DMS153 (cell line): ENCODE results near the gene PTK6.

Experiments
- DNase-seq: peaks from one replicate; lab custom pipeline; 2025; lab: John Stamatoyannopoulos, UW

Gene PTK6

DNA sequence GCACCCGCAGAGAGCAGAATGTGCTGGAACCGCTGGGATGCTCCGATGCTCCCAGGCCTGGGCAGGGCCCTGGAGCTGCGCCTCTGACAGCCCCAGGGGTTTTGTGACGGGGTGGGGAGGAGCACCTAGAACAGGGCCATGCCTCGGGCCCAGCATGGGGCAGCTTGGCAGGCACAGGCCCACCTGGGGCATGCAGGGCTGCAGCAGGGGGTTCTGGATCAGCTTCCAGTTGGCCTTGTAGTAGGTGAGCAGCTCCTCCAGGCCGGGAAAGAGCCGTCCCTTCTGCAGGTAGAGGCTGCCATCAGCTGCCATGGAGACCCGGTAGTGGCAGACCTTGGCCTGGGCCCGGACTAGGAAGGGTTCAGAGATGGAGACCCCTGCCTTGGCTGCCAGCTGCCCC, 6.0 kb upstream of the PTK6 start:
- DNase-seq, result no peak

- no peak for DNase-seq
Measured at GRCh38 chr20:63542696-63543095, 5.5 kb upstream of the PTK6 start.

DNA sequence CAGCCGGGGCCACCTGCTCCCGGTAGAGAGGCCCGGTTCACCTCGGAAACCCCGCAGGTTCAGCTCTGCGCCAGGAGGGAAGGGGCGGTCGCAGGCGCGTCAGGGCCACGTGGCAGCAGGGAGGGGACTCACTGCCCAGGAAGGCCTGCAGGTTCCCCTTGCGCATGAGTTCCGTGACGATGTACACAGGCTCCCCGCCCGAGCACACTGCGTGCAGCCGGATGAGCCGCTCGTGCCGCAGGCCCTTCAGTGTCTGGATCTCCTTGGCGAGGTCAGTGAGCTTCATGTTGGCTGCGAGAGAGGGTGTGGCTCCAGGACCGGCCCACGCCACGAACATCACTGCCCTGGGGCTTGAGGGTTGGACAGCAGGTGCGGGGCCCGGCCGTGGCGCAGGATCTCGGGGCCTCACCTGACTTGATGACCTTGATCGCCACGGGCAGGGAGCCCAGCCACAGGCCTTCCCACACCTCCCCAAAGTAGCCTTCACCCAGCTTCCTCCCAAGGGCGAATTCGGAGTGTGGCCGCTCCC, 4.9 kb upstream of the PTK6 start:
- peak; percentile 66 for DNase-seq

GRCh38 chr20:63541371-63541770, 4.2 kb upstream of the PTK6 start:
- DNase-seq, result no peak

- no peak for DNase-seq
Measured at GRCh38 chr20:63540417-63541186, 3.4 kb upstream of the PTK6 start.

GRCh38 chr20:63539441-63540370, 2.5 kb upstream of the PTK6 start:
- no peak for DNase-seq

DNA sequence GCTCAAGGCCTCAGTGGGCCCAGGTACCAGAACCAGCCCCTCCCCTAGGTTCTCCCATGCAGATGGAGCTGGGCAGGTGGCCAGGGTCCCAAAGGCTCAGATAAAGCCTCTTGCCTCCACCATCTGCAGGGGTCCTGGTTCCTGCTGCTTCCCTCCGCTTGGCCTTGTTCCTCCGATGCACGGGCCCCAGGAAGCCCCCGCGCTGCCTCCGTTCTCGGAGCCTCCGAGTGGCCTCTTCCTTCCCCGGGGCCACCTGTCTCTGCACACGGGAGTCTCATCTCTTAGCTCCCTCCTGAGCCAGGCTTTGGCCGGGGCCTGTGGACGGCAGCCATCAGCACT, 1.9 kb upstream of the PTK6 start:
- no peak for DNase-seq

- peak; percentile 62 for DNase-seq
Measured at GRCh38 chr20:63538204-63539091, 1.3 kb upstream of the PTK6 start.

GRCh38 chr20:63537525-63538203, 488 bp upstream of the PTK6 start:
- peak; percentile 93 for DNase-seq

GRCh38 chr20:63536241-63536977, 767 bp downstream of the PTK6 start:
- peak; percentile 22 for DNase-seq

GRCh38 chr20:63534831-63535651, 2.1 kb downstream of the PTK6 start:
- no peak for DNase-seq

DNA sequence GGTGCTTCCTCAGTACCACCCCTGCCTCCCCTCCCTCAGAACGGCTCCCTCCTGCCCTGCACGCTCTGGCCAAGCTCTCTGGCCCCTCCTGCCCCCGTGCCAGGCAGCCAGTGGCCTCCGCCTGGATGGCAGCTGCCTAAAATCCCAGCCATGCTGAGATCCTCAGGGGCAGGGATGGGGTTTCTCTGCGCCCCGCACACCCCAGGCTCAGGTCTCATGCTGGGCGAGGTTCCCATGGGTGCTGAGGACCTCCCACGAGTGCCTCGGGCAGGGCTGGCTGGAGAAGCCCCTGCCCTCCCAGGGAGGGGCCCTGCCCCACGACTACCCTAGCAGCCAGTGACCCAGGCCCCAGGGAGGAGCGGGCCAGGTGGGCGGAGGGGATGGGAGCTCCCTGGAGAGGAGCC, 2.7 kb downstream of the PTK6 start:
- no peak for DNase-seq

- no peak for DNase-seq
Measured at GRCh38 chr20:63533871-63534393, 3.2 kb downstream of the PTK6 start.

- DNase-seq, result no peak
Measured at GRCh38 chr20:63533388-63533787, 3.8 kb downstream of the PTK6 start.

- DNase-seq, result no peak
Measured at GRCh38 chr20:63532449-63532971, 4.7 kb downstream of the PTK6 start.

DNA sequence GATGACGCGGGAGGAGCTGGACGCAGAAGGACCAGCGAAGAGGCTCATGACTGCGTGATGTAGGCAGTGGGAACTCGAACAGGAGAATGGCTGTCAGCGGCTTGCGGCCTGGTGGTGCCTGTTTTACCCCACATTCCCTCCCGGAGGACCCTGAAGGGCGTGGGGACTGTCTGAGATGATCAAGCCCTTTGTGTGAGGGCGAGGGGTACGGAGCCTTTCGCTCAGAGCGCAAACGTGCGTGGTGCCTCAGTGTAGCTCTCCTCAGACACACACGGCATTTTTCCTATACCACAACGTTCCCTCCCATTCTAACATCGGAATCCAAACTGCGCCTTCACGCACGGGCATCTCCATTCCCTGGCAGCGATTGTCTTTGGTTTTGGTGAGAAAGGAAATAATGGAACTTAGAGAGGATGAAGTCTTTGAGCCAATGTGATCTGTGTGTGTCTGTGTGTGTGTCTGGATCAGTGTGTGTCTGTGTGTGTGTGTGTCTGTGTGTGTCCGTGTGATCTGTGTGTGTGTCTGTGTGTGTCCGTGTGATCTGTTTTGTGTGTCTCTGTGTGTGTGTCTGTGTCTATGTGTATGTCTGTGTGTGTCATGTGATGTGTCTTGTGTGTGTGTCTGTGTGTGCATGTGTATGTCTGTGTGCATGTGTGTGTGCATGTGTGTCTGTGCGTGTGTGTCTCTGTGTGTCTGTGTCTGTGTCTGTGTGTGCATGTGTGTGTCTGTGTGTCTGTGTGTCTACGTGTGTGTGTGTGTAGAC, 5.3 kb downstream of the PTK6 start:
- DNase-seq, result no peak

- no peak for DNase-seq
Measured at GRCh38 chr20:63530788-63531160, 6.4 kb downstream of the PTK6 start.
